HL-60 (cell line): ENCODE measurements around the gene FARP1.

Source experiments
- DNase-seq, 2 experiments: peaks; one replicate each; pipeline ENCODE4 v3.0.0-alpha.2; 2010 to 2020; ENCODE audit warnings: low read depth in 1 of 2, low spot score in 1 of 2
- H3K27ac ChIP-seq: fragments of 250-450 bp; sonication (Bioruptor Pico); replicated peaks from 2 replicates; pipeline ENCODE4 v1.5.1; 2020; ENCODE audit warnings: mild to moderate bottlenecking, moderate library complexity
- H3K27me3 ChIP-seq: fragments of 250-450 bp; sonication (Bioruptor Pico); 2 replicates; pipeline ENCODE4 v1.5.1; 2021; ENCODE audit warnings: mild to moderate bottlenecking, moderate library complexity; ENCODE audit not compliant: insufficient read depth, poor library complexity, severe bottlenecking
- H3K4me3 ChIP-seq: replicated peaks from 2 replicates; pipeline ENCODE4 v1.5.1; 2011; ENCODE audit warnings: mild to moderate bottlenecking, control low read depth, low read length; ENCODE audit not compliant: insufficient read depth
- CTCF ChIP-seq: IDR thresholded peaks from one replicate; pipeline ENCODE4 v1.5.1; 2011; ENCODE audit warnings: low read length, control low read depth, inconsistent platforms; ENCODE audit not compliant: insufficient read depth
- GABPA ChIP-seq: IDR thresholded peaks from 2 replicates; pipeline ENCODE4 v1.6.1; 2012; ENCODE audit warnings: low read depth
- POLR2AphosphoS5 ChIP-seq: IDR thresholded peaks from 2 replicates; pipeline ENCODE4 v1.6.1; 2012; ENCODE audit warnings: low read depth
- SPI1 ChIP-seq: IDR thresholded peaks from 2 replicates; pipeline ENCODE4 v1.6.1; 2012; ENCODE audit warnings: low read depth, mild to moderate bottlenecking, borderline replicate concordance
- TF ChIP-seq, protein P1 (sequence below): IDR thresholded peaks from 2 replicates; pipeline ENCODE4 v1.6.1; 2012; ENCODE audit warnings: low read depth; ENCODE audit not compliant: insufficient replicate concordance

Gene FARP1

DNA sequence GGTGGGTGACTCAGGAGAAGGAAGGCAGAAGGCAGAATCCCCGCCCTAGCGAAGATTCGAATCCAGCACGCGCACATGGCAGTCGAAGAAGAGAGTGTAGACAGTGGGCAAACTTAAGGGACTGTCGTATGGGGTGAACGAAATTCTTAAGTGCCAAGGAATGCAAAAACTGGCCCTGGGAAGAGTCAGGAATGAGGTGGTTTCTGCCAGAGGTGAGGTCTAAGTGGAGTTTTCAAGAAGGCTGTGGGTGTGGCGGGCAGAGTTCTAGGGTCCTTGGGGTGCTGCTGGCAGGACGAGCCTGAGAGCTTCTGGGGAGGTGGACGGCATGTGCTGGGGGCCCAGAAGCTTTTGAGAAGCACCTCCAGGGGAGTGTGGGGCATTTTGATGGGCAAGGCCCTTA lies 98.1 kb downstream of the FARP1 start:
- no peak overlapping the region for H3K27ac ChIP-seq
- H3K27me3 ChIP-seq, result no peaks in the 10 kb centered on the region
- no peak overlapping the region for H3K4me3 ChIP-seq
- TF ChIP-seq CTCF (no peak), POLR2AphosphoS5 (no peak), GABPA (no peak), SPI1 (no peak)
- TF ChIP-seq, protein P1, sequence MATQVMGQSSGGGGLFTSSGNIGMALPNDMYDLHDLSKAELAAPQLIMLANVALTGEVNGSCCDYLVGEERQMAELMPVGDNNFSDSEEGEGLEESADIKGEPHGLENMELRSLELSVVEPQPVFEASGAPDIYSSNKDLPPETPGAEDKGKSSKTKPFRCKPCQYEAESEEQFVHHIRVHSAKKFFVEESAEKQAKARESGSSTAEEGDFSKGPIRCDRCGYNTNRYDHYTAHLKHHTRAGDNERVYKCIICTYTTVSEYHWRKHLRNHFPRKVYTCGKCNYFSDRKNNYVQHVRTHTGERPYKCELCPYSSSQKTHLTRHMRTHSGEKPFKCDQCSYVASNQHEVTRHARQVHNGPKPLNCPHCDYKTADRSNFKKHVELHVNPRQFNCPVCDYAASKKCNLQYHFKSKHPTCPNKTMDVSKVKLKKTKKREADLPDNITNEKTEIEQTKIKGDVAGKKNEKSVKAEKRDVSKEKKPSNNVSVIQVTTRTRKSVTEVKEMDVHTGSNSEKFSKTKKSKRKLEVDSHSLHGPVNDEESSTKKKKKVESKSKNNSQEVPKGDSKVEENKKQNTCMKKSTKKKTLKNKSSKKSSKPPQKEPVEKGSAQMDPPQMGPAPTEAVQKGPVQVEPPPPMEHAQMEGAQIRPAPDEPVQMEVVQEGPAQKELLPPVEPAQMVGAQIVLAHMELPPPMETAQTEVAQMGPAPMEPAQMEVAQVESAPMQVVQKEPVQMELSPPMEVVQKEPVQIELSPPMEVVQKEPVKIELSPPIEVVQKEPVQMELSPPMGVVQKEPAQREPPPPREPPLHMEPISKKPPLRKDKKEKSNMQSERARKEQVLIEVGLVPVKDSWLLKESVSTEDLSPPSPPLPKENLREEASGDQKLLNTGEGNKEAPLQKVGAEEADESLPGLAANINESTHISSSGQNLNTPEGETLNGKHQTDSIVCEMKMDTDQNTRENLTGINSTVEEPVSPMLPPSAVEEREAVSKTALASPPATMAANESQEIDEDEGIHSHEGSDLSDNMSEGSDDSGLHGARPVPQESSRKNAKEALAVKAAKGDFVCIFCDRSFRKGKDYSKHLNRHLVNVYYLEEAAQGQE, result no peak
- DNase-seq, result no peak

GRCh38 chr13:98241976-98242375 lies 99.1 kb downstream of the FARP1 start:
- DNase-seq, result no peak
- TF ChIP-seq CTCF (no peak), GABPA (no peak), POLR2AphosphoS5 (no peak), SPI1 (no peak)
- TF ChIP-seq, protein P1, result no peak

GRCh38 chr13:98242403-98242802 lies 99.5 kb downstream of the FARP1 start:
- no peak for DNase-seq
- Histone ChIP-seq H3K4me3 (no peak overlapping the region), H3K27me3 (no peaks in the 10 kb centered on the region), H3K27ac (no peak overlapping the region)
- TF ChIP-seq CTCF (no peak), GABPA (no peak), POLR2AphosphoS5 (no peak), SPI1 (no peak)
- TF ChIP-seq, protein P1, result no peak

More at GRCh38 chr13:98241976-98242375, 99.1 kb downstream of the FARP1 start:
- Histone ChIP-seq H3K27me3 (no peaks in the 10 kb centered on the region), H3K27ac (no peak overlapping the region), H3K4me3 (no peak overlapping the region)
